Measurements from ENCODE around the gene TNFRSF14. TPM values are rescaled to one million over a fixed set of nuclear protein-coding genes. Genes with fewer than 3 reads are reported as not detected.
A peak's percentile ranks its signal among the peaks of the same experiment; 100 is the strongest.

The TNFRSF14 gene
- total RNA-seq, 1 experiment from 2014 or later = 25.5 TPM

DNA sequence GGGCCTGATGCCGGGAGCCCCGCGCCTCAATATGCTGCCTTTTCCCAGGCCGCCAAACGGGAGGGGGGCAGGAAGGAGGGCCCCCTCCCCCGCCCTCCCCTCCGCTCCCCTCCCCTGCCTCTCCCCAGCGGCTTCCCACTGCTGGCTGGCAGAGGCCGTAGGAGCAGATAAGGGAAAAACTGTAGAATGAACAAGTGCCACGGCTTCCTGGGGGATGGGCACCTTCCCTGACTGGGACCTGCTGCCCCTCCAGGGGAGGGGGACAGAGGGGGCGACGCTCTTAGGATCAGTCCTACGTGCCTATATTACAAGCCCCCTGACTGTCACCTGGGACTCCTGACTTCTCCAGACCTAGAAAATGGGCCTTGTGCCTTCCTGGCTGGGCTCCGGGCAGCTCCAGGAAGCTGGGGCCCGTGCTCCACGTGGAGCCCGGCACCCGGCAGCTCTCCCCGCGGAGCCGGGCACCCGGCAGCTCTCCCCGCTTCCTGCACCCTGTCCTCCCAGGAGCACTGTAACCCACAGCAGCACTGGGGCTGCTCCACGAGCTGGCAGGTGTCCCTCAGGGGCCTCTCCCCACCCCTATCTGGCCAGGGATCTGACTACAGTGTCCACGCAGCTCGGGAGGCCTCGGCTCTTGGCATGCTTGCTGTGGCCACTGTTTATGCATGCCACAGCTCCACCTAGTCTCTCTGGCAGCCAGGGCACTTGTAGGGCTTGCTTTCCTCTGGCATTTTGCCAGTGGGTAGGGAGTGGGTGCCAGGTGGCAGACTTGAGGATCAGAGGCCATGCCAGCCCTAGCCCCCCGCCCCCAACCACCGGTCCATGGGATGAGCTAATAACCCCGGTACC is 25.4 kb upstream of the TNFRSF14 start:
- CTCF ChIA-PET = interaction anchor here (0.6 kb wide), 2 partner anchors 16 to 118 kb away, joined by 5 to 15 read pairs; no protein-coding TSS in a partner anchor
- DNase-seq (peak; percentile 62), ATAC-seq (no peak)
- Histone ChIP-seq H3K4me2 (ENCODE audit: low read length) (peak overlapping the region; percentile 71), H4K20me1 (ENCODE audit: low read length) (peaks cover 2% of the 10 kb centered on the region), H3K27ac (ENCODE audit: low read length) (no peak overlapping the region), H3K9ac (ENCODE audit: low read length) (no peak overlapping the region), H3K36me3 (ENCODE audit: low read depth, low read length) (no peaks in the 10 kb centered on the region), H3K9me2 (replicated peaks; ENCODE audit: low read length) (no peaks in the 10 kb centered on the region), H2AFZ (ENCODE audit: low read length) (peak overlapping the region; percentile 74), H3K4me1 (ENCODE audit: insufficient read depth, low read length) (peaks cover 52% of the 10 kb centered on the region), H3K4me3 (ENCODE audit: low read length) (peak overlapping the region; percentile 54; the same call in 1 of the 2 replicates), H3K79me2 (ENCODE audit: low read length) (peaks cover 3% of the 10 kb centered on the region), H3F3A (ENCODE audit: low read length, unreplicated experiment) (no peaks in the 10 kb centered on the region), H3K9me3 (ENCODE audit: low read length) (no peaks in the 10 kb centered on the region), H3K27me3 (ENCODE audit: low read length) (no peaks in the 10 kb centered on the region)
- intact Hi-C loops (cut with micrococcal nuclease) = no loop called here
- POLR2A ChIA-PET (ENCODE audit: unreplicated experiment) = no interaction called here
- BruUV-seq (replicated peaks) = no TSS peak
- no peak for TF ChIP-seq EZH2phosphoT487 (IDR thresholded peaks at IDR 0.05; ENCODE audit: borderline replicate concordance, low read length)
- no peak for TF ChIP-seq EZH2 (IDR thresholded peaks at IDR 0.05; ENCODE audit: low read length, unreplicated experiment)
- TF ChIP-seq, protein P1, sequence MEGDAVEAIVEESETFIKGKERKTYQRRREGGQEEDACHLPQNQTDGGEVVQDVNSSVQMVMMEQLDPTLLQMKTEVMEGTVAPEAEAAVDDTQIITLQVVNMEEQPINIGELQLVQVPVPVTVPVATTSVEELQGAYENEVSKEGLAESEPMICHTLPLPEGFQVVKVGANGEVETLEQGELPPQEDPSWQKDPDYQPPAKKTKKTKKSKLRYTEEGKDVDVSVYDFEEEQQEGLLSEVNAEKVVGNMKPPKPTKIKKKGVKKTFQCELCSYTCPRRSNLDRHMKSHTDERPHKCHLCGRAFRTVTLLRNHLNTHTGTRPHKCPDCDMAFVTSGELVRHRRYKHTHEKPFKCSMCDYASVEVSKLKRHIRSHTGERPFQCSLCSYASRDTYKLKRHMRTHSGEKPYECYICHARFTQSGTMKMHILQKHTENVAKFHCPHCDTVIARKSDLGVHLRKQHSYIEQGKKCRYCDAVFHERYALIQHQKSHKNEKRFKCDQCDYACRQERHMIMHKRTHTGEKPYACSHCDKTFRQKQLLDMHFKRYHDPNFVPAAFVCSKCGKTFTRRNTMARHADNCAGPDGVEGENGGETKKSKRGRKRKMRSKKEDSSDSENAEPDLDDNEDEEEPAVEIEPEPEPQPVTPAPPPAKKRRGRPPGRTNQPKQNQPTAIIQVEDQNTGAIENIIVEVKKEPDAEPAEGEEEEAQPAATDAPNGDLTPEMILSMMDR (conservative IDR thresholded peaks at IDR 0.05; ENCODE audit: low read depth, low read length) = no peak

DNA sequence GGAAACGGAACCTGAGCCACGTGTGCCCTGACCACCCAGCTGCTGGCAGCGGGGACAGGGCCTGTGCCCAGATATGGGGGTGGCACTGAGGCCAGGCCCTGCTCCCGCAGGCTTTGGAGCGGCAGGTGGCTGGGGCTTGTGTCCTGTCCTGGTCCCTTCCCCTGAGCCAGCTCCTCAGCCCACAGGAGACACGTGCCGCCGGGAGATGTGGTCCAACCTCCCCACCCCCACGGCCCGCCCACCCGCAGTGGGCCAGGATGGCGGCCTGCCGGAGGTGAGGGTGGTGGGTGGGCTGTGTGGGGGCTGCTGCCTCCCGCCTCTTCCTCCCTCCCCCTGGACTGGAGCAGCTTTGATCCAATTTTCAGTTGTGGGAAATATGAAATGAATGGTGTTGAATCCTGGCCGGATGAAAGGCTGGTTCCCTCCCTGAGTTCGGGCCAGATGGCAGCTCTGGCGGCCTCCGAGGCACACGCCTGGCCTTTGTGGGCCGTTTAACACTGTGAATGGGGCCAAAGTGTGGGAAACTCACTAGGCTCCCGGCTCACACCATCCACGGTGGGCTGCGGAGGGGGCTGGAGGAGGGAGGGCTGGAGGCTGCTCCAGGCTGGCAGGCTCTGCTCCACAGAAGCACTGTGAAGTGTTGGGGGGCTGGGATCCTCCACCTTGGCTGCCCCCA is 23.5 kb upstream of the TNFRSF14 start:
- no peak overlapping the region for H2AFZ ChIP-seq (ENCODE audit: low read length)
- ChIA-PET CTCF (no interaction called here), POLR2A (ENCODE audit: unreplicated experiment) (interaction anchor here (0.5 to 1.6 kb wide), 2 partner anchors 13 to 918 kb away, joined by 5 to 6 read pairs; no protein-coding TSS in a partner anchor)
- H3K36me3 ChIP-seq (ENCODE audit: low read depth, low read length) = no peaks in the 10 kb centered on the region
- no peaks in the 10 kb centered on the region for H4K20me1 ChIP-seq (ENCODE audit: low read length)
- no TSS peak for BruUV-seq (replicated peaks)
- no peak for DNase-seq
- H3K79me2 ChIP-seq (ENCODE audit: low read length) = no peaks in the 10 kb centered on the region
- peaks cover 45% of the 10 kb centered on the region for H3K4me1 ChIP-seq (ENCODE audit: insufficient read depth, low read length)
- no peak for ATAC-seq
- H3K4me3 ChIP-seq (ENCODE audit: low read length) = no peak overlapping the region
- H3K27me3 ChIP-seq (ENCODE audit: low read length) = no peaks in the 10 kb centered on the region
- peak overlapping the region; percentile 1; the same call in 1 of the 2 replicates for H3K27ac ChIP-seq (ENCODE audit: low read length)
- peak overlapping the region; percentile 38 for H3K4me2 ChIP-seq (ENCODE audit: low read length)
- intact Hi-C loops (cut with micrococcal nuclease) = no loop called here
- H3K9ac ChIP-seq (ENCODE audit: low read length) = no peak overlapping the region
- no peaks in the 10 kb centered on the region for H3K9me3 ChIP-seq (ENCODE audit: low read length)
- no peak for TF ChIP-seq EZH2phosphoT487 (IDR thresholded peaks at IDR 0.05; ENCODE audit: borderline replicate concordance, low read length)
- TF ChIP-seq, protein P1 (conservative IDR thresholded peaks at IDR 0.05; ENCODE audit: low read depth, low read length) = no peak
- no peak for TF ChIP-seq EZH2 (IDR thresholded peaks at IDR 0.05; ENCODE audit: low read length, unreplicated experiment)
- no peaks in the 10 kb centered on the region for H3K9me2 ChIP-seq (replicated peaks; ENCODE audit: low read length)
- H3F3A ChIP-seq (ENCODE audit: low read length, unreplicated experiment) = no peaks in the 10 kb centered on the region

Measured in PC-3 (cell line).